HG03521 (cell line): Measurements from ENCODE around the gene RGS3.

Source experiments
- ATAC-seq: cut with Tn5 transposase; IDR thresholded peaks from one replicate; pipeline ENCODE4 v1.9.1; 2021; ENCODE audit warnings: mild to moderate bottlenecking, moderate library complexity; ENCODE audit not compliant: unreplicated experiment

Gene RGS3

DNA sequence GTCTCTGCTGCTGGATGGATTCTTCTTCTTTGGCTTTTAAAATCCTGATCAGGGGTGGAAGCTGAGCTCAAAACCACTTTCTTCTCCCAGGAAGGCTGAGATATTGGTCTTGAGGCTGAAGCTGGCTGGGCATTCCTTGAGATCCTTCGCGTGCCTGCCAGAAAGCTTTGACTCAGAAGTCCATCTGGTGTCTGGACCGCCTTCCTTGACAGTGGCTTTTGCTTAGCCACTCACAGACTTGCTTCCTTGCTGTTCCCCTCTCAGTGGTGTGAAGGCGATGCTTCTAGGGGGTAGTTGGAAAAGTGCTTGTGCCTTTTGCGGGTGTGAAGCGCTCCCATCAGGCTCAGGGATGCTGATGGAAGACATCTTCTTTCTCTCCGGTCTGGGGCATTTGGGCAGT, 45.9 kb downstream of the RGS3 start:
- no peak for ATAC-seq

DNA sequence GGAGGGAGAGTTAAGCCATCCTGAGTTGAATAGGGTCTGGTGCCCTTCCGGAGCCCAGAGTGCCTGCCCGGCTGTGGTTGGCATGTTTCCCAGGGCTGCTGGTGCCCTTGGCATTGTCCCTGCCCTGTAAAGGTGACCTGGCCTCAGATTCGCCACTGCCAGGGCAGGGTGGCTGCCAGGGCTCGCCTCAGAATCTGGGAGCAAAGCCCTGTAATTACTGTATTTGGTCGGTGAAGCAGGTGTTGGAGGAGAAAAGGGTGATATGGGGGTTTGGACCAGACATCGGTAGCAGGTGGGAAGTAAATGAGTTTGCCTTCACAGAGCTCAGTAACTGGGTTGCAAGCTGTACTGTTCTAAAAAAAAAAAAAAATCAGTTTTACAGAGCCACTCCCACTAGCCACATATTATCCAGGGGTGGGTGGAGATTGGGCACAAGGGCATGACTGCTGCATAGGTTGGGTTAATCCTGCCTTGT, 47.6 kb downstream of the RGS3 start:
- no peak for ATAC-seq

DNA sequence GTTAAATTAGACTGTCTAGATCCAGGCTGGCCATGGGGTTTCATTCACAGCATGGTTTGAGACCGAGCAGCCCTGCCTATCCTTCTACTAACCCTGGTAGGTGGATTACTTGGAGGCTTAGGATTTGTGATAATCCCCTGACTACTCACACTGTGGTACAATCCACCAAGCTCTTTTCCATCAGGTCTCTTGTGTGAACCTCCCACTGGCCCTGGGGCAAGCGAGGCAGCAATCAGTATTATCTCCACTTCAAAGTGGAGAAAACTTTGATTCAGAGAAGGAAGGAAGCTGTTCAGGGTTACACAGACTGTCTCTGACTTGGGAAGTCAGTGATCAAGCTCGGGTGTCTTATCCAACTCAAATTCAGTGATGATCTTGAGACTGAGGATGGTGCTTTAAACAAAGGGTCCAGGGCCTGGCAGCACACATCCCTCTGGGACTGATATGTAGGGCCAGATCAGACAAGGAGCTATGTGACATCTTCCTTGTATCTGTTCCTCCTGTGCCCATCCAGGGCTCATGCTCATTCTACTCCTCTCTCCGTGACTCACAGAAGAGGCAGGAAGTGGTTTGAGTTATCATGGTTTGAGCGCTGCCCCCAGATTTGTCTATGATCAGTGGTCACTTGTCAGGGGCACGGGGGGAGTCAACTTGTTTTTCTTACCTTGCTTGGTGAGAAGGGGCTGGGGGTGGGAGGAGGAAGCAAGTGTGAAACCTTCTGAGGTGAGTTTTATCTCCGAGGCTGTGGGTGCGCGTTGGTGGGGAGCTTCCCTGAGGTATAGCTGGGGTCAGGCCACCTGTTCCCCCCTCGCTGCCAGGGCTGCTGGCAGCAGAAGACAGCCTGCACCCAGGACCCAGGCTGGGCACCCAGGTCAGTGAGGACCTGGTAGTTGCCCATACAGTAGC, 48.6 kb downstream of the RGS3 start:
- ATAC-seq: peak; percentile 33

DNA sequence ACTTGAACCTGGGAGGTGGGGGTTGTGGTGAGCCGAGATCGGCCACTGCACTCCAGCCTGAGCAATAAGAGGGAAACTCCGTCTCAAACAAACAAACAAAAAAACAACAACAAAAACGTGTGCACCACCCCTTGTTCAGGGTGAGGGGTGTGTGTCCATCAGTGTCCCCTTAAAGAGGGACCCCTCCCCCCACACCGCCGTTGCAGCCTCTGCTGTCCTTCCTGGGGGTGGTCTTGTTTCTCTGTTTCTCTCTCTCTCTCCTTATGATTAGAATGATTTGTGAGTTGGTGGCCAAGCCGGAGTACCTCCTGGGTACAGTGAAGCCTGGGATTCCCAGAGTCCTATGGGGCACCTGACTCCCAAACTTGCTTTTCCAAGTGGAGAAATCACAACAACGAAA, 49.6 kb downstream of the RGS3 start:
- no peak for ATAC-seq

DNA sequence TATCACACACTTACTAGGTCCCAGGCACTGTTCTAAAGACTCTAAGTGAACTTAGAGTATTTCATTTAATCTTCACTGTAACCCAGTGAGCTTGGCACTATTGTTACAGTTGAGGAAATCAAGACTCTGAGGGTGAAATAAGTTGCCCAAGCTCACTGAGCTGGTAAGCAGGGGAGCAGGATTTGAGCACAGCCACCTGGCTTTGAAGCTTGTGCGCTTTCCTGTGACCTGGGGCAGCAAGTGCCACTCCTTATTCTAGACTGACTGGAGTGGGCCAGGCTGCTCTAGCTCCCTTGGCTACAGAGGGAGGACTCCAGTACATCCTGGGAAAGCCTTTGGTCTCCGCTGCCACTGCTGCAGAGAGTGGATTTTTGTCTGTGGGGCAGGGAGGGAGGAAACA, 50.0 kb downstream of the RGS3 start:
- no peak for ATAC-seq

DNA sequence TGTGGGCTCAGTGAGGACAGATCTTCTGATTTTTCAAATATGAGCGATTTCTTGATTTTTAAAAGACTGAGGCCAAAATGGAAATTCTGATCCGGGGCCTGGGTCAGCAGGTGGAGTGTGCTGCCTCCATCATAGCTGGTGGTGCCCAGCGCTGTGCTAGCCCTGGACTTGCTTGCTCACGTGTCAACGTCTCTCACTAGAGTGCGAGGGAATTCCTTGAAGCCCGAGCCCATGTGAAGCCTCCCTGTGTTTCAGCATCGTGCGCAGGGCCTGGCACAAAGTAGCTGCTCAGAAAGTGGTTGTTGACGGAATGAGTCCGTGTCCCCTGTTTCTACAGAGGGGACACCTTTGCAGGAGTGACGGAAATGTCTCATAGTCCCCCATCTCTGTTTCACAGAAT, 50.5 kb downstream of the RGS3 start:
- ATAC-seq: no peak

DNA sequence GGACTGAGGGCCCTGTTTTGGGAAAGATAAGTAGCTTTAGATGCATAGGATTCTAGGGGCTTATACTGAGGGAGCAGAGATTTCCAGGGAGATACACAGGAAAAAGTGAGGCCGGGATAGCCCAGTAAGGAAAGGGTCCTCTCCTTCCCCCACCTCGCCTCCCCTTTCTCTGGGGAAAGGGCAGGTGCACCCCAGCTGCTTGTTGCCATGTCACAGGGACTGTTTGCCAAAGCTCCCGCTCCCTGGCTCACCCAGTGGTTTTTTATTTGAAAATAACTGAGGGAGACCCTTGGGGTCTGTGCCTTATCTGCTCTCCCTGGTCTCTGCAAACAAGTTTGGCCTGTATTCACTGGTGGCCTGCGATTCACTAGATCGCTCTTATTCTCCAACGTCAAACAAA, 51.2 kb downstream of the RGS3 start:
- no peak for ATAC-seq

DNA sequence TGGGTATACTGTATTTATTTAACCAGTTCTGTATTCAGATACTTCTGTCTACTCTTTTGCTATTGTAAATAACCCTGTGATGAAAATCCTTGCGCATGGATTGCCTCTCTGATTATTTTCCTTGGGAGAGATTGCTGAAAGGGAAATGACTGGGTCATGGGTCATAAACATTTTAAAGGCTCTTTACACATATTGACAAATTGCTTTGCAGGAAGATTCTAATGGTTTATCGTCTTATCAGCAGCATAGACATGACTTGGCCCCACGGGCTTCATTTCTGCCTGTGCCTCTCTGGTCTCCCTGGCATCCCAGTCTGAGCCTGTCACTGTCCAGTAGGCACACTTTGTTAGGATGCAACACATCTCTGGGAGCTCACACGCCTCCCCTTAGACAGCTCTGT, 52.3 kb downstream of the RGS3 start:
- ATAC-seq: no peak

DNA sequence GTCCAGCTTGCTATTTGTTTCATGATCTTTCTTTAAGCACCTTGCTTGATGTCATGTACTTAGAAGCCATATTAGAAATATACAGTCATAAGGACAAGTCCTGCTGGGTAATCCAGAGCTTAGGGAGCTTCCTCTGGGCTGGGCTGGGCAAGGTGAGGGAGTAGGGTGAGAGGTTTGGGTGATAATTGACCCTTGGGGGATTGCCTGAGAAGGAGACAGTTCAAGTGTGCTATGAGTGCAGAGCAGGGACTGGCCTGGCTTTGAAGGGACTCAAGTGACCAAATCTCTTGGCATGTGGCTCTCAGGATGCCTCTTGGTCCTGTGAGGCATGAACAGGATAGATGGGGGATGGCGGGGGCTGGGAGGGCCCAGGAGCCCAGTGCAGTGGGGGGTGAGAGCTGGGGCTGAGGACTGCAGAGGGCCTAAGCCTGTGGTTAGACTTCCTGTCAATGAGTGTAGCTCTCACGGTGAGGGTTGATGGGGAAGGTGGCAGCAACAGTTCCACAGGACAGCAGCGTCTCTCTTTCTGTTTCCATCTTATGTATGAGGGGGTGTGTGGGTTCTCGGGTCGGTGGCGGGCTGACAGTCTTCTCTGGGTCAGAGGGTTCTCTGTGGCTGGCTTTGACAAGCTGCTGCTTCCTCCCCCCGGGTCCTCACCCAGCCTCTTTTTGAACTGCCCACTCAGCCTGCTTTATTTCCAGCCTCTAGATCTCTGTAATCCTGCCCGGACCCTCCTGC, 53.5 kb downstream of the RGS3 start:
- ATAC-seq: peak; percentile 89

DNA sequence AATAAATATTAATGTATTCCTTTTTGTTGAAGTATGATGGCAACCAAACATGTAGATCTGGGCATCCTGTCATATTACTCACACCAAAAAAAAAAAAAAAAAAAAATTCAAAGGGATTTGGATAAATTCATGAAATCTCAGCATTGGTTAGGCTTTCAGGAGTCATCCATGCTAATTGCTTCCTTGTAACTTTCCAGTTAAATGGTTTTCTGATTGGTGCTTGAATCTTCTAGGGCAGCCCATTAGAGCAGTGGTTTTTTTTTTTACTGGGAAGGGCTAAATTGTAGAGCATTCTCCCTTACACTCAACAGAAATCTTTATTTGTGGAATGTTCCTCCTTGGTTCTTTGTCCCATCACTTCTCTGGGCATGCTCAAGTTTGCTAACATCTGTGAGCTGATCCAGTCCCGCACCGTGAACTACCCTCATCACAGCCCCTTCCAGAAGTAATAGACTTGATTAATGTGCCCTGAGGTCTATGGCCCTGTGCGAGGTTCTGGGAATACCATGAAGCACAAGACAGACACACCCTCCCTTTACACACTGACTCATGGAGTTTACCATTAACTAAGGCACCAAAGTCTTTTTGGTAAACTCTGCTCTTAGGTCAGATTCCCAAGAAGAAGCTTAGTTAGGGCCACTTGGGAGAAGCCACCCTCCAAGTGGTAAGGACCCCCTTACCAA, 56.0 kb downstream of the RGS3 start:
- ATAC-seq: no peak

DNA sequence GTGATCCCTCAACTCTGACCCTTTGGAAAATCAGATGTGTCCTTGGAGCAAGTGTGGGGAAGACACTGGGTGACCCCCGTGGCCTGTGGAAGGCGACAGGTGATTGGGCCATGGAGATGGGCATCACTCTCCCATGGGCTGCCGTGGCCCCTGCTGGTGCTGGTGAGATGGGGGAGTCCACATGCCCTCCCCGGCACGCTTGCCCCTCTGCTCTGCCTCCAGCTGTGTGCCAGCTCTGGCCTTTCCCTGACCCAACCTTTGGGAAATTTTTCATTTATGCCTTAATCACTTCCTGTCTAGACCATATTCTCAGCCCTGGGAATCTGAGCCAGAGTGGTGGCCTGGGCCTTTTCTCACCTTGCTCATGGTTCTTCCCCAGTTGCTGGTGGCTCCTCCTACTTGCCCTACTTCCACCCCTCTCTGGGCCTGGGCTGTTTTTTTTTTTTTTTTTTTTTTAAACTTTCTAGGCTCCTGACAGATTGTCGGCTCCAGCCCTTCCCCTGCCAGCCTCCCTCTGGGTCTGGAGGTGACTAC, 56.6 kb downstream of the RGS3 start:
- ATAC-seq: no peak

DNA sequence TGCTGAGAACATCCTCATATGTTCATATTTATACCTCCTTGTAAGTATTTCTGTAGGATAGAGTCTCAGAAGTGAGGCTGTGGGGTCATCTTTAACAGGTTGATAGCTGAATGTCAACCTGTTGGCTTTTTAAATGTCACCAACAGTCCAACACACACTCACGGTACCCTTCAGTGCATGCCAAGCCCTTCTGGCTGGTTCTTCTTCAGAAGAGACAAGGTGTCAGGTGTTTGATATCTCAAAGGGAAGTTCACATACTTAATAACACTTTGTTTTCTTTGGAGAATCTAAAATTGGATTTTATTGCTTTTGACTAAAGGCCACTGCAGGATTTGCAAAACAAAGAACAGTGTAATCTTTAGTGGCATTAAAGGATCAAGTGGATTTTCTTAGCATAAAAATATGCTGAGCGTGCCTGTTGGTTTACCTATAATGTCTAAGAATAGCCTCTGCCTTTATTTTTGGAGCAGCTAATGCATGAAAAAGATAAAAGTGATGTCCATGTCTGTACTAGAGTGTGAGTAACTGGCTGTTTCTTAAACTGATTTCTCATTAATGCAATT, 58.2 kb downstream of the RGS3 start:
- ATAC-seq: no peak

DNA sequence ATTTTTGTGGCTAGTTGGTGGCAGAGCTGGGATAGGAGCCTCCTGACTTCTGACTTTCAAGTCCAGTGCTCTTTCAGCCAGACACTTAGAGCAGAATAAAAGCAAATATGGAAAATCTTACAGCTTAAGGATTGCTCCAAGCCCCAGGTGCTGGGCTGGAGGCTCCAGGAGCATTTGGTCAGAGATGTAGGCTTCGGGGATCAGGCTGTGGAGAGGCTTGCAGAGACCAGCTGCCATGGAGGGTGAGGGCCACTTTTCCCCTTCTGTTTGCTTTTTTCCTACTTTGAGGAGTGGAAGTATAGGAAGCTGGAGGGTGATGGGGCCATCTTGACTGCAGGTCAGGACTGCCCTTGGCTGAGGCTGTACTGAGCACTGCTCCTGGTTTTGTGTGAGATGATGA, 58.9 kb downstream of the RGS3 start:
- ATAC-seq: no peak

DNA sequence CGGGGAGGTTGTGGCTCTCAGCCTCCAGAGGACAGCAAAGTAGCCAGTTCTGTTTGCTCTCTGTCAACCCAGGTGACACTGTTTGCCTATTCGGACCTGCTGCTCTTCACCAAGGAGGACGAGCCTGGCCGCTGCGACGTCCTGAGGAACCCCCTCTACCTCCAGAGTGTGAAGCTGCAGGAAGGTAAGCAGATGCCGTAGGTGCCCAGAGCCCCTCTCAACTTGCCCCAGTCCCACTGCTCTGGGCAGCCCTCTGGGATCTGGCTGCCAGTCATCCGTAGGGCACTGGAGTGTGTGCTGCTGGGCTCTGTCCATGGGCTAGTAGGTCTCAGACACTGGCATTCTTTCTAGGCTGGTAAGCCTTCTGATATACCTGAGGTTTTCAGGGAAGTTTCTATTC, 59.3 kb downstream of the RGS3 start:
- ATAC-seq: peak; percentile 1

DNA sequence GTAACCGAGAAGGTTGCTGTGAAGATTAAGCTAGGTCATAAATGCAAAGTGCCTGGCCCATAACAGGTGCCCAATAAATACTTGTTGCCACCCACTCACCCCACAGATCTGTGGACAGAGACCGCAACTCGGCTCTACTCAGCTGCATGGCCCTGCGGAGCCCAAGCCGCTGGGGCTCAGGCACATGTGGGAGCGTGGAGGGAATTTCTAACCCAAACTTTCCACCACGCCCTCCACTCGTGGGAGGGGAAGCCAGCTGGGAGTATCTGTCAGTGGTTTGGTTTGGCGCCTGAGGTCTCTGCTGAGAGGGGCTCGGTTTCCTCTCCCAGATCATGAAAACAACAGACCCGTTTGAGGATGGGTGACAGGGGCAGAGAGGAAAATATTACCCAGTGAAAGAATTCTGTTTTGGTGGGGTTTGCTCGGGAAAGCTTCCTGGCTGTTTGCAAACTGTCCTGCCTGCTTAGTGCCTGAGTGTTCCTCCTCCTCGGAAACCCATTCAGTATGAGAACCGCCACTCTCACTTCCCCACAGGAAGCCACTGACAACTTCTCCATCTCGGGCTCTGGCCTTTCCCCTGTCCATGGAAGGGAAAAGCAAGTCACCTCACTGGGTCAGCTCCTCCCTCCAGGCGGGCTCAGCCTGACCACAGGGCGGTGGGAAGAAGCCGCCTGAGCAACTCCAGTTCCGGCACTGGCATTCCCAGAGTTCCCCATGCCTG, 60.1 kb downstream of the RGS3 start:
- peak; percentile 75 for ATAC-seq

DNA sequence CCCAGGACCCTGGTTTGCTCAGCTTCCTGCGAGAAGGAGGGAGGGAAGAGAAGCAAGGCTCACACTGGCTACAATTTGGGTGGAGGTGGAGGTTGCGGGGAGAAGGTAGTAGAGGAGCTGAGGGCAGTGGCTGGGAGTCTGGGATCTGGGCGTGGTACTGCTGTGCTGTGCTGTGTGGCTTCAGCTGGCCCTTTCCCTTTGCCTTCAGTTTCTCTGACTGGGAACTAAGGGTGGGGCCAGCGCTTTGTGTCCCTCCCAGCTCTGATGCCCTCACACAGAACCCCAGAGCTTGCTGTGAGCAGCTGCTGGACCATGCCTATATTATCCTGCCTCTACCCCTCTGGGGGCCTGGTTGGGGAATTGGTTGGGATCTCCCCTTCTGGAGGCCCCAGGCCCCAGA, 60.9 kb downstream of the RGS3 start:
- ATAC-seq: no peak

DNA sequence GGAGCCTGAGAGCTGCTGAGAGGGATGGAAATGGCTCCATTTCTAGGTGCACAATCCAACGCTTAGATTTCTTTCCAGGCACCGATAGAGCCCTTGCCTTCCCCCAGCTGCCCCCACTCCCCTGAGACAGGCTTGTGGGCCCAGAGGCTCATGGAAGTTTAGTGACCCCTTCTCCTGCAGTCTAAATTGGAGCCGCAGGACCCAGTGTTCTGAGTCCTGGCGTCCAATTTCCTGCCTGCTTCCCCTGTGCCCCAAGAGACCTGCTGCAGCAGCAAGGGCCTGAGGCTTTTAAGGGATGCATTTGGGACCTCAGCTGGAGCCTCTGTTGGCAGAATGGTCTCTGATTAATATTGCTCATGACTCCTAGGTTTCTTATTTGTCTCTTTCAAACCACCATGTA, 61.7 kb downstream of the RGS3 start:
- ATAC-seq: no peak

DNA sequence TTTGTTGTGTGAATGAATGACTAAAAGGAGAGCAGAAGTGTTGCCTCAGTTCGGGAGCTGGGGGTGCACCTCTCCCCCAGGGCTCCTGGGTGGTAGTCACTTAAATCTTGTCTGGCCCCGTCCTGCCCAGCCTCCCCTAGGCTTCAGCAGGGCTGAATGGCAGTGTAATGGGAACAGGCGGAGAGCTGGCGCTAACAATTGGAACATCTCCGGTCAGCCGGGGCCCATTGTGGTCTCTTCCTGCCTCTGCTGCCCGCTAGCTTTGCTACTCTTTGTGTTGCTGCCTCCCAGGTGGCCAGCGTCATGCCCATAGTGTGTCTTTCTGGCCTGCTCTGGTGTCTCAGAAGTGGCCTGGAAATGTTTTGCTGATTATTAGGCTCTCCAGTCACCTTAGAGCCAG, 62.3 kb downstream of the RGS3 start:
- no peak for ATAC-seq

DNA sequence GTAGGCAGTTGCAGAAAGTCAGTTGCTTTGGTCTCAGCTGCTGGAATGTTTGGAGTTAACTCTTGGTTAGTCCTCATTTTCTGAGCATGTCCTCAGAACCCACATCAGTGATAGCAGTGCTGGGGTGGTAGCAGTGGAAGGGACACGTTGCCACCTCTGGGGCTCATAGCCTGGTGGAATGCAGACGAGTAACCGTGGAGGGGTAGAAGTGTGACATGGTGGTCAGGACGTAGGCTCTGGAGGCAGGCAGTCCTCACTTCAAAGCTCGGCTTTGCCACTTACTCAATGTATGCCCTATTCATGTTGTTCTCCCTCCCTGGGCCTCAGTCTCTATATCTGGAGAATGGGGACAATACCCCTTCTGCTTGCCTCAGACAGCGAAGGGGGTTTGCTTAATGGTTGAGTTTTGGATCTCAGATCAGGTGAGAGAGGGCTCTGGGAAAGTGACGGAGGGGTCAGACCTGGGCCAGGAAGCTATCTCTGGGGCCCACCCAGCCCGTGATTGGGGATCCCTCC, 62.8 kb downstream of the RGS3 start:
- ATAC-seq: no peak

DNA sequence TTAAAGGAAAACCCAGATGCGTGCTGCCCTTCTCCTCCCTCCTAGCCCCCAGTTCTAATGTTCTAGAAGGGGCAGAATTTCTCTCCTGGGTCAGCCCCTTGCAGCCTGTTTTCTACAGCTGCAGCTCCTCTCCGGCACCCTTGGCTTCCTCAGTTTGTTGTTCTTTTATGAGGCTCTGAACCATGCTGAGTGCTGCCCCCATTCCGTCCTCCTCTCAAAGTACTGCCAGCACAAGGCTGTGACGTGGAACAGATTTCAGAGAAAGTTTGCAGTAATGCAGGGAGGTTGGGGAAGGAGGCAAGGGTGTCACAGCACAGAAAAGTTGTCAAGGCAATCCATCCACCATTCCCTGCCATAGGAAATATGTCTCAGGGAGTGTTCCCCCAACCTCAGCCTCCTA, 63.3 kb downstream of the RGS3 start:
- no peak for ATAC-seq
